GM23338 (cell line): ENCODE data around the gene PRKG2. TPM values are rescaled to one million over a fixed set of nuclear protein-coding genes. Genes with fewer than 3 reads are reported as not detected.

ENCODE experiments used
- ATAC-seq: fragments of 200-7000 bp; cut with Tn5 transposase; 3 replicates; pipeline ENCODE4 v1.9.1; 2020
- DNase-seq: peaks from one replicate; pipeline ENCODE4 v3.0.0-alpha.2; 2015; ENCODE audit warnings: low spot score
- H2AFZ ChIP-seq: fragments of 200-600 bp; sonication (generic); 2 replicates; pipeline ENCODE4 v1.8.0; 2016; ENCODE audit warnings: antibody characterized with exemption, mild to moderate bottlenecking, moderate library complexity
- H3F3A ChIP-seq: fragments of 200-600 bp; sonication (generic); replicated peaks from 2 replicates; pipeline ENCODE4 v1.8.0; 2017; ENCODE audit warnings: antibody characterized with exemption, mixed run types, low read depth
- H3K27ac ChIP-seq: fragments of 200-600 bp; sonication (generic); 2 replicates; pipeline ENCODE4 v1.6.1; 2016; ENCODE audit warnings: low read depth
- H3K27me3 ChIP-seq: fragments of 200-600 bp; sonication (generic); 2 replicates; pipeline ENCODE4 v1.8.0; 2016; ENCODE audit warnings: mild to moderate bottlenecking, mixed run types, moderate library complexity; ENCODE audit not compliant: insufficient read depth
- H3K36me3 ChIP-seq: fragments of 200-600 bp; sonication (generic); 2 replicates; pipeline ENCODE4 v1.8.0; 2016; ENCODE audit warnings: mild to moderate bottlenecking; ENCODE audit not compliant: insufficient read depth
- H3K4me1 ChIP-seq: fragments of 200-600 bp; sonication (generic); 2 replicates; pipeline ENCODE4 v1.8.0; 2016; ENCODE audit warnings: mild to moderate bottlenecking, moderate library complexity; ENCODE audit not compliant: insufficient read depth
- H3K4me2 ChIP-seq: fragments of 200-600 bp; sonication (generic); 2 replicates; pipeline ENCODE4 v1.7.1; 2017; ENCODE audit warnings: mixed run types
- H3K4me3 ChIP-seq: fragments of 200-600 bp; sonication (generic); 2 replicates; pipeline ENCODE4 v1.6.1; 2016; ENCODE audit warnings: mixed run types
- H3K79me2 ChIP-seq: fragments of 200-600 bp; sonication (generic); replicated peaks from 2 replicates; pipeline ENCODE4 v1.8.0; 2017; ENCODE audit warnings: mild to moderate bottlenecking; ENCODE audit not compliant: insufficient read depth
- H3K9me2 ChIP-seq: fragments of 200-600 bp; sonication (generic); 2 replicates; pipeline ENCODE4 v1.8.0; 2017; ENCODE audit not compliant: insufficient read depth
- H4K20me1 ChIP-seq: fragments of 200-600 bp; sonication (generic); replicated peaks from 2 replicates; pipeline ENCODE4 v1.8.0; 2017; ENCODE audit warnings: mild to moderate bottlenecking; ENCODE audit not compliant: insufficient read depth
- H3K27ac Mint-ChIP-seq: 2 replicates; pipeline ENCODE4 v1.8.0; 2020; ENCODE audit warnings: inconsistent platforms, mild to moderate bottlenecking, moderate library complexity, mixed read lengths
- H3K27me3 Mint-ChIP-seq: 3 replicates; pipeline ENCODE4 v1.8.0; 2022; ENCODE audit warnings: low read depth, mild to moderate bottlenecking, moderate library complexity, mixed read lengths, inconsistent platforms; ENCODE audit not compliant: insufficient read depth, poor library complexity
- H3K36me3 Mint-ChIP-seq: 3 replicates; pipeline ENCODE4 v1.8.0; 2021; ENCODE audit warnings: low read depth, mild to moderate bottlenecking, inconsistent platforms, moderate library complexity, mixed read lengths
- H3K4me1 Mint-ChIP-seq: 3 replicates; pipeline ENCODE4 v1.8.0; 2020; ENCODE audit warnings: mild to moderate bottlenecking, inconsistent platforms, mixed read lengths
- H3K4me3 Mint-ChIP-seq: 3 replicates; pipeline ENCODE4 v1.8.0; 2021; ENCODE audit warnings: moderate library complexity, mild to moderate bottlenecking, inconsistent platforms, mixed read lengths
- H3K9me3 Mint-ChIP-seq: 3 replicates; pipeline ENCODE4 v1.8.0; 2020; ENCODE audit warnings: moderate library complexity, mild to moderate bottlenecking, inconsistent platforms, mixed read lengths
- CREB1 ChIP-seq: fragments of 250-450 bp; sonication (Bioruptor Pico); IDR thresholded peaks from 2 replicates; pipeline ENCODE4 v1.5.0; 2020; ENCODE audit warnings: low read depth, mild to moderate bottlenecking, moderate library complexity
- ETS1 ChIP-seq: IDR thresholded peaks from 2 replicates; pipeline ENCODE4 v1.6.1; 2016; ENCODE audit warnings: antibody characterized with exemption
- EZH2phosphoT487 ChIP-seq: fragments of 200-600 bp; sonication (generic); IDR thresholded peaks from one replicate; pipeline ENCODE4 v1.8.1; 2018; ENCODE audit warnings: antibody characterized with exemption; ENCODE audit not compliant: unreplicated experiment
- JUNB ChIP-seq: IDR thresholded peaks from one replicate; pipeline ENCODE4 v1.6.1; 2016; ENCODE audit warnings: antibody characterized with exemption; ENCODE audit not compliant: unreplicated experiment
- NANOG ChIP-seq: IDR thresholded peaks from 2 replicates; pipeline ENCODE4 v1.6.1; 2016; ENCODE audit warnings: antibody characterized with exemption, borderline replicate concordance
- POLR2AphosphoS5 ChIP-seq: IDR thresholded peaks from 2 replicates; pipeline ENCODE4 v1.6.1; 2016; ENCODE audit warnings: antibody characterized with exemption, low read depth
- STAT1 ChIP-seq: IDR thresholded peaks from one replicate; pipeline ENCODE4 v1.6.1; 2016; ENCODE audit warnings: antibody characterized with exemption; ENCODE audit not compliant: unreplicated experiment
- ZNF114 ChIP-seq: fragments of 250-450 bp; sonication (Bioruptor Pico); IDR thresholded peaks from 2 replicates; pipeline ENCODE4 v1.5.0; 2020; ENCODE audit warnings: mild to moderate bottlenecking, moderate library complexity
- ZNF331 ChIP-seq: fragments of 250-450 bp; sonication (Bioruptor Pico); IDR thresholded peaks from 2 replicates; pipeline ENCODE4 v1.5.0; 2020; ENCODE audit warnings: low read depth, mild to moderate bottlenecking, moderate library complexity
- ZNF462 ChIP-seq: fragments of 250-450 bp; sonication (Bioruptor Pico); IDR thresholded peaks from 2 replicates; pipeline ENCODE4 v1.5.0; 2020; ENCODE audit warnings: mild to moderate bottlenecking, moderate library complexity
- polyA plus RNA-seq: library from polyadenylated mRNA; unstranded; fragments of >200 nt; fragmentation: Nextera tagmentation; extraction: Ambion mirVana; gene quantifications from 2 replicates; pipeline ENCODE4 v1.2.1, GENCODE V29; 2016
- total RNA-seq: library from RNA; depleted of rRNA; stranded (reverse); fragments of >200 nt; shearing (Covaris generic); gene quantifications from 2 replicates; pipeline ENCODE4 v1.2.3, GENCODE V29; 2014

PRKG2 gene
- total and polyA plus RNA-seq, 2 experiments from 2014 or later = 1.9 to 3.6 TPM

GRCh38 chr4:81106150-81106549 is 108.9 kb downstream of the PRKG2 start (continued):
- TF ChIP-seq ZNF462 (CRISPR knock-in tag) = no peak
- TF ChIP-seq ZNF331 = no peak
- no peak for TF ChIP-seq NANOG
- TF ChIP-seq EZH2phosphoT487 = no peak
- no peak for TF ChIP-seq JUNB
- no peak for TF ChIP-seq ETS1
- TF ChIP-seq POLR2AphosphoS5 = no peak
- TF ChIP-seq ZNF114 (CRISPR knock-in tag) = no peak
- TF ChIP-seq STAT1 = no peak
- TF ChIP-seq CREB1 (CRISPR knock-in tag) = no peak

- no peak overlapping the region for H3K27ac ChIP-seq
- H3K9me3 Mint-ChIP-seq = no peaks in the 10 kb centered on the region
- H3F3A ChIP-seq = no peaks in the 10 kb centered on the region
- H3K36me3 ChIP-seq = no peaks in the 10 kb centered on the region
- H3K27me3 Mint-ChIP-seq = no peaks in the 10 kb centered on the region
- no peaks in the 10 kb centered on the region for H3K36me3 Mint-ChIP-seq
- no peak overlapping the region for H3K4me3 Mint-ChIP-seq
- H3K4me1 Mint-ChIP-seq = no peaks in the 10 kb centered on the region
- no peaks in the 10 kb centered on the region for H3K9me2 ChIP-seq
- ATAC-seq (no peak), DNase-seq (no peak)
- no peaks in the 10 kb centered on the region for H4K20me1 ChIP-seq
- H3K4me3 ChIP-seq = no peak overlapping the region
- no peaks in the 10 kb centered on the region for H3K27me3 ChIP-seq
- no peak overlapping the region for H2AFZ ChIP-seq
- H3K4me1 ChIP-seq = no peaks in the 10 kb centered on the region
- no peak overlapping the region for H3K4me2 ChIP-seq
- no peaks in the 10 kb centered on the region for H3K79me2 ChIP-seq
- no peak overlapping the region for H3K27ac Mint-ChIP-seq
- no peak for TF ChIP-seq JUNB
- no peak for TF ChIP-seq ZNF462 (CRISPR knock-in tag)
- TF ChIP-seq CREB1 (CRISPR knock-in tag) = no peak
- TF ChIP-seq POLR2AphosphoS5 = no peak
Observed at GRCh38 chr4:81102107-81102506, 112.9 kb downstream of the PRKG2 start.
